Measurements from ENCODE around the gene FCN2. TPM values are rescaled to one million over a fixed set of nuclear protein-coding genes. Genes with fewer than 3 reads are reported as not detected.

FCN2 gene
- polyA plus RNA-seq, 2 of the 4 experiments (the other 2 are of a cell fraction), result not detected

- no peak for TF ChIP-seq HES2 (IDR thresholded peaks at IDR 0.05)
- no peak for TF ChIP-seq USF2 (IDR thresholded peaks at IDR 0.05)
Measured at GRCh38 chr9:134840511-134840910, 40.1 kb upstream of the FCN2 start (continued).

- ChIA-PET POLR2A (no interaction called here), CTCF (interaction anchor here (0.7 kb wide), 1 partner anchor 285 kb away, joined by 3 read pairs; no protein-coding TSS in a partner anchor)
- 84% methylated on average over 10 of the region's 15 CpGs for WGBS (ENCODE audit: missing lambda C conversion rate)
- peak overlapping the region in 1 of 2 experiments; percentile 37; a peak in 1 of 6 replicates for H3K27ac ChIP-seq
- H3K4me1 ChIP-seq, result no peaks in the 10 kb centered on the region
- H3K4me2 ChIP-seq, result no peak overlapping the region
- H3K4me3 ChIP-seq, result no peak overlapping the region
- ATAC-seq (no peak), DNase-seq (ENCODE audit: low read depth in 1 of 2, low spot score in 1 of 2) (no peak), FAIRE-seq (no peak)
- TF ChIP-seq HEYL (CRISPR knock-in tag; IDR thresholded peaks at IDR 0.05), result no peak
- no peak for TF ChIP-seq REST (IDR thresholded peaks at IDR 0.05)
- TF ChIP-seq SMC3 (IDR thresholded peaks at IDR 0.05), result no peak
- TF ChIP-seq GATA3 (IDR thresholded peaks at IDR 0.05; ENCODE audit: borderline replicate concordance), result no peak
- TF ChIP-seq HES2 (IDR thresholded peaks at IDR 0.05), result no peak
- TF ChIP-seq PHF8 (IDR thresholded peaks at IDR 0.05; ENCODE audit: borderline replicate concordance, low read depth), result no peak
- TF ChIP-seq JUNB (IDR thresholded peaks at IDR 0.05), result no peak
- no peak for TF ChIP-seq RARB (CRISPR knock-in tag; IDR thresholded peaks at IDR 0.05)
- H3K9me3 ChIP-seq, result no peaks in the 10 kb centered on the region
Measured at GRCh38 chr9:134841180-134841904, 39.3 kb upstream of the FCN2 start.

- CTCF ChIA-PET, result no interaction called here
- no peak for FAIRE-seq
- TF ChIP-seq PHF8 (IDR thresholded peaks at IDR 0.05; ENCODE audit: borderline replicate concordance, low read depth) (no peak), HES2 (IDR thresholded peaks at IDR 0.05) (no peak), HMGXB4 (CRISPR knock-in tag; IDR thresholded peaks at IDR 0.05; ENCODE audit: borderline replicate concordance) (no peak), JUN (IDR thresholded peaks at IDR 0.05) (no peak), RAD21 (conservative IDR thresholded peaks at IDR 0.05 in 1 of 2, IDR thresholded peaks at IDR 0.05 in 1 of 2) (no peak), REST (IDR thresholded peaks at IDR 0.05) (no peak), POLR2AphosphoS2 (conservative IDR thresholded peaks at IDR 0.05; ENCODE audit: low read length) (no peak), PBX3 (IDR thresholded peaks at IDR 0.05) (no peak), FOSB (CRISPR knock-in tag; IDR thresholded peaks at IDR 0.05) (no peak), BHLHE40 (IDR thresholded peaks at IDR 0.05; ENCODE audit: low read depth, low read length) (no peak), MYC (IDR thresholded peaks at IDR 0.05; ENCODE audit: borderline replicate concordance, low read length) (no peak), RCOR1 (IDR thresholded peaks at IDR 0.05; ENCODE audit: low read depth, low read length) (no peak), GATA3 (IDR thresholded peaks at IDR 0.05; ENCODE audit: borderline replicate concordance) (no peak), HOXB13 (CRISPR knock-in tag; IDR thresholded peaks at IDR 0.05; ENCODE audit: low read depth) (no peak)
Measured at GRCh38 chr9:134842321-134842720, 38.3 kb upstream of the FCN2 start.

More at GRCh38 chr9:134842321-134842720, 38.3 kb upstream of the FCN2 start:
- WGBS (ENCODE audit: missing lambda C conversion rate), result 94% methylated on average over 22 of the region's 22 CpGs
- H3K4me2 ChIP-seq, result no peak overlapping the region
- no peak overlapping the region for H3K4me3 ChIP-seq
- no peak for DNase-seq (ENCODE audit: low read depth in 1 of 2, low spot score in 1 of 2)
- POLR2A ChIA-PET, result no interaction called here
- H3K9me3 ChIP-seq, result no peaks in the 10 kb centered on the region
- ATAC-seq, result no peak
- no peaks in the 10 kb centered on the region for H3K4me1 ChIP-seq
- no peak overlapping the region for H3K27ac ChIP-seq

Data from A549 (cell line).